AG09319 (cell line): Measurements from ENCODE around the gene LRP5.

Source experiments
- DNase-seq: peaks from one replicate; pipeline ENCODE4 v3.0.0-alpha.2; 2010; ENCODE audit warnings: low read depth; ENCODE audit errors: extremely low read depth
- CTCF ChIP-seq: IDR thresholded peaks from 2 replicates; pipeline ENCODE4 v1.5.1; 2011; ENCODE audit warnings: low read depth, mild to moderate bottlenecking, inconsistent platforms, low read length, moderate library complexity

LRP5 gene

GRCh38 chr11:68463714-68464113, 151.3 kb downstream of the LRP5 start:
- DNase-seq = no peak
- TF ChIP-seq CTCF = no peak

- DNase-seq = no peak
- TF ChIP-seq CTCF = no peak
These were observed 154.9 kb downstream of the LRP5 start for GRCh38 chr11:68467201-68467834.

- DNase-seq = no peak
- TF ChIP-seq CTCF = no peak
These were observed 155.9 kb downstream of the LRP5 start for GRCh38 chr11:68468217-68468828.

- TF ChIP-seq CTCF = no peak
- DNase-seq = no peak
These were observed 156.7 kb downstream of the LRP5 start for GRCh38 chr11:68469122-68469521.

GRCh38 chr11:68469642-68470041, 157.3 kb downstream of the LRP5 start:
- DNase-seq = no peak
- TF ChIP-seq CTCF = no peak

GRCh38 chr11:68470304-68470811, 158.0 kb downstream of the LRP5 start:
- no peak for DNase-seq
- no peak for TF ChIP-seq CTCF
